Measurements from ENCODE around the gene CACNG4.

- TF ChIP-seq EZH2 (IDR thresholded peaks at IDR 0.05; ENCODE audit: low read depth, unreplicated experiment) (no peak), POLR2AphosphoS5 (IDR thresholded peaks at IDR 0.05; ENCODE audit: low read depth) (no peak), CTCF (conservative IDR thresholded peaks at IDR 0.05; ENCODE audit: low read depth in 2 of 2) (no peak), EZH2phosphoT487 (IDR thresholded peaks at IDR 0.05; ENCODE audit: unreplicated experiment) (no peak), CREB1 (CRISPR knock-in tag; IDR thresholded peaks at IDR 0.05; ENCODE audit: low read depth) (no peak), JUNB (IDR thresholded peaks at IDR 0.05; ENCODE audit: unreplicated experiment) (no peak), ZNF331 (CRISPR knock-in tag; IDR thresholded peaks at IDR 0.05; ENCODE audit: low read depth) (no peak), NANOG (IDR thresholded peaks at IDR 0.05; ENCODE audit: borderline replicate concordance) (no peak)
- TF ChIP-seq, protein P1, sequence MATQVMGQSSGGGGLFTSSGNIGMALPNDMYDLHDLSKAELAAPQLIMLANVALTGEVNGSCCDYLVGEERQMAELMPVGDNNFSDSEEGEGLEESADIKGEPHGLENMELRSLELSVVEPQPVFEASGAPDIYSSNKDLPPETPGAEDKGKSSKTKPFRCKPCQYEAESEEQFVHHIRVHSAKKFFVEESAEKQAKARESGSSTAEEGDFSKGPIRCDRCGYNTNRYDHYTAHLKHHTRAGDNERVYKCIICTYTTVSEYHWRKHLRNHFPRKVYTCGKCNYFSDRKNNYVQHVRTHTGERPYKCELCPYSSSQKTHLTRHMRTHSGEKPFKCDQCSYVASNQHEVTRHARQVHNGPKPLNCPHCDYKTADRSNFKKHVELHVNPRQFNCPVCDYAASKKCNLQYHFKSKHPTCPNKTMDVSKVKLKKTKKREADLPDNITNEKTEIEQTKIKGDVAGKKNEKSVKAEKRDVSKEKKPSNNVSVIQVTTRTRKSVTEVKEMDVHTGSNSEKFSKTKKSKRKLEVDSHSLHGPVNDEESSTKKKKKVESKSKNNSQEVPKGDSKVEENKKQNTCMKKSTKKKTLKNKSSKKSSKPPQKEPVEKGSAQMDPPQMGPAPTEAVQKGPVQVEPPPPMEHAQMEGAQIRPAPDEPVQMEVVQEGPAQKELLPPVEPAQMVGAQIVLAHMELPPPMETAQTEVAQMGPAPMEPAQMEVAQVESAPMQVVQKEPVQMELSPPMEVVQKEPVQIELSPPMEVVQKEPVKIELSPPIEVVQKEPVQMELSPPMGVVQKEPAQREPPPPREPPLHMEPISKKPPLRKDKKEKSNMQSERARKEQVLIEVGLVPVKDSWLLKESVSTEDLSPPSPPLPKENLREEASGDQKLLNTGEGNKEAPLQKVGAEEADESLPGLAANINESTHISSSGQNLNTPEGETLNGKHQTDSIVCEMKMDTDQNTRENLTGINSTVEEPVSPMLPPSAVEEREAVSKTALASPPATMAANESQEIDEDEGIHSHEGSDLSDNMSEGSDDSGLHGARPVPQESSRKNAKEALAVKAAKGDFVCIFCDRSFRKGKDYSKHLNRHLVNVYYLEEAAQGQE (IDR thresholded peaks at IDR 0.05; ENCODE audit: unreplicated experiment) = no peak
- TF ChIP-seq, protein P2, sequence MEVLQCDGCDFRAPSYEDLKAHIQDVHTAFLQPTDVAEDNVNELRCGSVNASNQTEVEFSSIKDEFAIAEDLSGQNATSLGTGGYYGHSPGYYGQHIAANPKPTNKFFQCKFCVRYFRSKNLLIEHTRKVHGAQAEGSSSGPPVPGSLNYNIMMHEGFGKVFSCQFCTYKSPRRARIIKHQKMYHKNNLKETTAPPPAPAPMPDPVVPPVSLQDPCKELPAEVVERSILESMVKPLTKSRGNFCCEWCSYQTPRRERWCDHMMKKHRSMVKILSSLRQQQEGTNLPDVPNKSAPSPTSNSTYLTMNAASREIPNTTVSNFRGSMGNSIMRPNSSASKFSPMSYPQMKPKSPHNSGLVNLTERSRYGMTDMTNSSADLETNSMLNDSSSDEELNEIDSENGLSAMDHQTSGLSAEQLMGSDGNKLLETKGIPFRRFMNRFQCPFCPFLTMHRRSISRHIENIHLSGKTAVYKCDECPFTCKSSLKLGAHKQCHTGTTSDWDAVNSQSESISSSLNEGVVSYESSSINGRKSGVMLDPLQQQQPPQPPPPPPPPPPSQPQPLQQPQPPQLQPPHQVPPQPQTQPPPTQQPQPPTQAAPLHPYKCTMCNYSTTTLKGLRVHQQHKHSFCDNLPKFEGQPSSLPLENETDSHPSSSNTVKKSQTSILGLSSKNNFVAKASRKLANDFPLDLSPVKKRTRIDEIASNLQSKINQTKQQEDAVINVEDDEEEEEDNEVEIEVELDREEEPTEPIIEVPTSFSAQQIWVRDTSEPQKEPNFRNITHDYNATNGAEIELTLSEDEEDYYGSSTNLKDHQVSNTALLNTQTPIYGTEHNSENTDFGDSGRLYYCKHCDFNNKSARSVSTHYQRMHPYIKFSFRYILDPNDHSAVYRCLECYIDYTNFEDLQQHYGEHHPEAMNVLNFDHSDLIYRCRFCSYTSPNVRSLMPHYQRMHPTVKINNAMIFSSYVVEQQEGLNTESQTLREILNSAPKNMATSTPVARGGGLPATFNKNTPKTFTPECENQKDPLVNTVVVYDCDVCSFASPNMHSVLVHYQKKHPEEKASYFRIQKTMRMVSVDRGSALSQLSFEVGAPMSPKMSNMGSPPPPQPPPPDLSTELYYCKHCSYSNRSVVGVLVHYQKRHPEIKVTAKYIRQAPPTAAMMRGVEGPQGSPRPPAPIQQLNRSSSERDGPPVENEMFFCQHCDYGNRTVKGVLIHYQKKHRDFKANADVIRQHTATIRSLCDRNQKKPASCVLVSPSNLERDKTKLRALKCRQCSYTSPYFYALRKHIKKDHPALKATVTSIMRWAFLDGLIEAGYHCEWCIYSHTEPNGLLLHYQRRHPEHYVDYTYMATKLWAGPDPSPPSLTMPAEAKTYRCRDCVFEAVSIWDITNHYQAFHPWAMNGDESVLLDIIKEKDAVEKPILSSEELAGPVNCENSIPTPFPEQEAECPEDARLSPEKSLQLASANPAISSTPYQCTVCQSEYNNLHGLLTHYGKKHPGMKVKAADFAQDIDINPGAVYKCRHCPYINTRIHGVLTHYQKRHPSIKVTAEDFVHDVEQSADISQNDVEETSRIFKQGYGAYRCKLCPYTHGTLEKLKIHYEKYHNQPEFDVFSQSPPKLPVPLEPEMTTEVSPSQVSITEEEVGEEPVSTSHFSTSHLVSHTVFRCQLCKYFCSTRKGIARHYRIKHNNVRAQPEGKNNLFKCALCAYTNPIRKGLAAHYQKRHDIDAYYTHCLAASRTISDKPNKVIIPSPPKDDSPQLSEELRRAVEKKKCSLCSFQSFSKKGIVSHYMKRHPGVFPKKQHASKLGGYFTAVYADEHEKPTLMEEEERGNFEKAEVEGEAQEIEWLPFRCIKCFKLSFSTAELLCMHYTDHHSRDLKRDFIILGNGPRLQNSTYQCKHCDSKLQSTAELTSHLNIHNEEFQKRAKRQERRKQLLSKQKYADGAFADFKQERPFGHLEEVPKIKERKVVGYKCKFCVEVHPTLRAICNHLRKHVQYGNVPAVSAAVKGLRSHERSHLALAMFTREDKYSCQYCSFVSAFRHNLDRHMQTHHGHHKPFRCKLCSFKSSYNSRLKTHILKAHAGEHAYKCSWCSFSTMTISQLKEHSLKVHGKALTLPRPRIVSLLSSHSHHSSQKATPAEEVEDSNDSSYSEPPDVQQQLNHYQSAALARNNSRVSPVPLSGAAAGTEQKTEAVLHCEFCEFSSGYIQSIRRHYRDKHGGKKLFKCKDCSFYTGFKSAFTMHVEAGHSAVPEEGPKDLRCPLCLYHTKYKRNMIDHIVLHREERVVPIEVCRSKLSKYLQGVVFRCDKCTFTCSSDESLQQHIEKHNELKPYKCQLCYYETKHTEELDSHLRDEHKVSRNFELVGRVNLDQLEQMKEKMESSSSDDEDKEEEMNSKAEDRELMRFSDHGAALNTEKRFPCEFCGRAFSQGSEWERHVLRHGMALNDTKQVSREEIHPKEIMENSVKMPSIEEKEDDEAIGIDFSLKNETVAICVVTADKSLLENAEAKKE (CRISPR knock-in tag; IDR thresholded peaks at IDR 0.05) = no peak
Measured at GRCh38 chr17:67074781-67075180, 110.3 kb downstream of the CACNG4 start.

Data from GM23338 (cell line).